Right cardiac atrium (tissue), 5 donors: Measurements from ENCODE around the gene SEC62. TPM values are rescaled to one million over a fixed set of nuclear protein-coding genes. Genes with fewer than 3 reads are reported as not detected.

Source experiments
- ATAC-seq, 2 donors: fragments of 200-7000 bp; cut with Tn5 transposase; one replicate each; pipeline versions ENCODE4 v1.8.0 to v1.9.1; 2020; ENCODE audit warnings: moderate library complexity in 2 of 2, mild to moderate bottlenecking in 1 of 2
- DNase-seq, 3 donors: peaks; one replicate each; pipeline ENCODE4 v3.0.0-alpha.2; 2020
- H3K27ac ChIP-seq: one replicate; pipeline ENCODE4 v1.5.1; 2013; ENCODE audit warnings: mild to moderate bottlenecking, low read length, control low read depth, moderate library complexity
- H3K27me3 ChIP-seq: one replicate; pipeline ENCODE4 v1.6.1; 2013; ENCODE audit not compliant: control insufficient read depth, insufficient read depth
- H3K4me1 ChIP-seq: one replicate; pipeline ENCODE4 v1.6.1; 2013; ENCODE audit warnings: low read length; ENCODE audit not compliant: control insufficient read depth, insufficient read depth
- H3K4me3 ChIP-seq: one replicate; pipeline ENCODE4 v1.5.1; 2013; ENCODE audit warnings: low read length, control low read depth
- H3K9me3 ChIP-seq: one replicate; pipeline ENCODE4 v1.6.1; 2013; ENCODE audit warnings: low read length; ENCODE audit not compliant: control insufficient read depth
- WGBS: extraction: QIAGEN DNeasy Blood & Tissue Kit; methylation state at CpG from one replicate; pipeline ENCODE4 v1.1.7; 2013; 5-methylcytosine and 5-hydroxymethylcytosine counted together
- intact Hi-C, 4 donors: fragments of 100-400 bp; cut with DNase I; formaldehyde crosslinking; loops; one replicate each; pipeline versions ENCODE4 v1.11.0 to v1.14.0; 2022 to 2023
- polyA plus RNA-seq: library from polyadenylated mRNA; stranded (reverse); fragments of 200-250 nt; gene quantifications from one replicate; pipeline ENCODE4 v1.2.3, GENCODE V29; 2013
- total RNA-seq, 4 donors: library from RNA; stranded (reverse); fragmentation: NEBNext Ultra II Directional; extraction: Animal tissue kit (Norgen Biotek cat#: 25700); gene quantifications; one replicate each; pipeline ENCODE4 v1.2.1, GENCODE V29; 2021
- donor health status: healthy with polysubstance abuse.
- donor health status: DM: no; HTN: yes; CAD: no.
- donor health status: DM: no; HTN: no; CAD: no.
- donor health status: DM: no; HTN: yes; CAD: no; lungs with severe emphysema.
- donor health status: DM: yes; HTN: yes; CAD: no.

The SEC62 gene
- total and polyA plus RNA-seq, 5 donors: 45.0 to 99.7 (median 96.6) TPM

- ATAC-seq (no peak), DNase-seq (no peak)
- WGBS: 96% methylated on average over 3 of the region's 3 CpGs
These were observed 20.3 kb upstream of the SEC62 start for GRCh38 chr3:169946336-169946735.

GRCh38 chr3:169948559-169949448 lies 17.8 kb upstream of the SEC62 start:
- WGBS: 63% methylated on average over 2 of the region's 2 CpGs
- Histone ChIP-seq H3K4me1 (no peaks in the 10 kb centered on the region), H3K4me3 (no peak overlapping the region), H3K27ac (no peak overlapping the region), H3K27me3 (no peaks in the 10 kb centered on the region), H3K9me3 (no peaks in the 10 kb centered on the region)
- no peak for DNase-seq
- no peak for ATAC-seq
- intact Hi-C loops: no loop called here

More at GRCh38 chr3:169946336-169946735, 20.3 kb upstream of the SEC62 start:
- no peak overlapping the region for H3K4me3 ChIP-seq
- H3K4me1 ChIP-seq: no peaks in the 10 kb centered on the region
- H3K27ac ChIP-seq: no peak overlapping the region
- H3K9me3 ChIP-seq: no peaks in the 10 kb centered on the region
- H3K27me3 ChIP-seq: no peaks in the 10 kb centered on the region
- intact Hi-C loops: no loop called here

GRCh38 chr3:169952045-169952444 lies 14.6 kb upstream of the SEC62 start:
- 94% methylated on average over 1 of the region's 1 CpG for WGBS
- Histone ChIP-seq H3K27ac (no peak overlapping the region), H3K4me3 (no peak overlapping the region), H3K4me1 (no peaks in the 10 kb centered on the region), H3K9me3 (no peaks in the 10 kb centered on the region), H3K27me3 (no peaks in the 10 kb centered on the region)
- DNase-seq (no peak), ATAC-seq (no peak)
- intact Hi-C loops: no loop called here

GRCh38 chr3:169953462-169954141 lies 13.0 kb upstream of the SEC62 start:
- WGBS: 93% methylated on average over 3 of the region's 3 CpGs
- Histone ChIP-seq H3K9me3 (no peaks in the 10 kb centered on the region), H3K27me3 (no peaks in the 10 kb centered on the region), H3K4me1 (no peaks in the 10 kb centered on the region), H3K27ac (no peak overlapping the region), H3K4me3 (no peak overlapping the region)
- ATAC-seq (no peak), DNase-seq (no peak)
- intact Hi-C loops: no loop called here

- intact Hi-C loops: no loop called here
- ATAC-seq: no peak
- WGBS: 58% methylated on average over 6 of the region's 6 CpGs
These were observed 12.4 kb upstream of the SEC62 start for GRCh38 chr3:169954142-169954756.

GRCh38 chr3:169955406-169955805 lies 11.2 kb upstream of the SEC62 start:
- Histone ChIP-seq H3K9me3 (no peaks in the 10 kb centered on the region), H3K27me3 (no peaks in the 10 kb centered on the region), H3K4me3 (no peak overlapping the region), H3K4me1 (no peaks in the 10 kb centered on the region), H3K27ac (no peak overlapping the region)
- no peak for ATAC-seq
- 87% methylated on average over 2 of the region's 2 CpGs for WGBS
- no peak for DNase-seq
- intact Hi-C loops: no loop called here

More at GRCh38 chr3:169954142-169954756, 12.4 kb upstream of the SEC62 start:
- no peak for DNase-seq
- no peaks in the 10 kb centered on the region for H3K9me3 ChIP-seq
- H3K4me3 ChIP-seq: no peak overlapping the region
- no peaks in the 10 kb centered on the region for H3K27me3 ChIP-seq
- H3K4me1 ChIP-seq: no peaks in the 10 kb centered on the region
- H3K27ac ChIP-seq: no peak overlapping the region

- Histone ChIP-seq H3K9me3 (no peaks in the 10 kb centered on the region), H3K27ac (no peak overlapping the region), H3K4me1 (no peaks in the 10 kb centered on the region), H3K27me3 (no peaks in the 10 kb centered on the region), H3K4me3 (no peak overlapping the region)
- intact Hi-C loops: loop anchor here in 3 of 4 donors (10.0 kb wide), 2 partner anchors 79 to 99 kb away; partner anchors contain the start of gene LRRC31 (in 2 of the 3)
- DNase-seq (no peak), ATAC-seq (no peak)
- WGBS: 33% methylated on average over 2 of the region's 2 CpGs
These were observed 2.4 kb upstream of the SEC62 start for GRCh38 chr3:169964176-169964575.

GRCh38 chr3:169965562-169966427 lies 812 bp upstream of the SEC62 start:
- Histone ChIP-seq H3K4me1 (no peaks in the 10 kb centered on the region), H3K9me3 (no peaks in the 10 kb centered on the region), H3K27me3 (no peaks in the 10 kb centered on the region), H3K4me3 (peak overlapping the region; percentile 88), H3K27ac (peak overlapping the region; percentile 70)
- DNase-seq (no peak), ATAC-seq (peak in 1 of 2 donors; percentile 9)
- 59% methylated on average over 21 of the region's 21 CpGs for WGBS
- intact Hi-C loops: loop anchor here in 3 of 4 donors (5.0 to 10.0 kb wide), 3 partner anchors 81 to 103 kb away; partner anchors contain the start of gene LRRC31 (in 2 of the 3)

- ATAC-seq (peak; percentile 89 to 90), DNase-seq (peak; percentile 64 to 86 (median 86))
- intact Hi-C loops: loop anchor here in 3 of 4 donors (5.0 to 10.0 kb wide), 3 partner anchors 82 to 105 kb away; partner anchors contain the start of gene LRRC31 (in 2 of the 3)
- Histone ChIP-seq H3K4me1 (no peaks in the 10 kb centered on the region), H3K9me3 (no peaks in the 10 kb centered on the region), H3K4me3 (peak overlapping the region; percentile 88), H3K27ac (peak overlapping the region; percentile 89), H3K27me3 (no peaks in the 10 kb centered on the region)
- 3% methylated on average over 43 of the region's 44 CpGs for WGBS
These were observed 626 bp downstream of the SEC62 start for GRCh38 chr3:169966951-169967915.
